Measurements from ENCODE around the gene LOXL3. TPM values are rescaled to one million over a fixed set of nuclear protein-coding genes. Genes with fewer than 3 reads are reported as not detected.
"Not testable (repeated sequence)": the region's sequence is repeated elsewhere in the genome, so short reads cannot be mapped to it uniquely, and the experiment has no call there.

The LOXL3 gene
- total RNA-seq, 1 donor from 2014 or later: 24.2 TPM

DNA sequence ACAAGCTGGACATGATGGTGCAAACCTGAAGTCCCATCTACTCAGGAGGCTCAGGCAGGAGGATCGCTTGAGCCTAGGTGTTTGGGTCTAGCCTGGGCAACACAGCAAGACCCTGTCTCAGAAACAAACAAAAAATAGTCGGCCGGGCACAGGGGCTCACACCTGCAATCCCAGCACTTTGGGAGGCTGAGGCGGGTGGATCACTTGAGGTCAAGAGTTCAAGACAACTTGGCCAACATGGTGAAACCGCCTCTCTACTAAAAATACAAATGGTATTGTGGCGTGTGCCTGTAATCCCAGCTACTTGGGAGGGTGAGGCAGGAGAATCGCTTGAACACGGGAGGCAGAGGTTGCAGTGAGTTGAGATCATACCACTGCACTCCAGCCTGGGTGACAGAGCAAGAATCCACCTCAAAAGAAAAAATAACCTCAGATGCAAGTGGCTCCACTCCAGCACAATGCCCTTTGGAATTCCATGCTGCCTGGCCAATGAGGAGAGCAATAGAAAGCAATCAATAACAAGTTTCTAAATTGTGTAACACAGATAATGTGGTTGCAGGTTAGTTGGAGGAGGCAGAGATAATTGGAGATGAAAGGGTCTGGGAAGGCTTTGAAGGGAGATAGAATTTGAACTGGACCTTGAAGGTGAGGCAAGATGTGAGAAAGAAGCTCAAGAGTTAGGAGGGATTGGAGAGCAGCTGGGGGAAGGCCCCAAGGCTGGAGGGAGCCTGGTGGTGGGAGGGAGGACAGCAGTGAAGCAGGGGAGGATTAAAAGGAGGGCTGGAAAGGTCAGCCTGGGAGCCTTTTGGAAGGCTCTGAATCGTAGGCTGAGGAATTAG lies 64.9 kb downstream of the LOXL3 start:
- H3K9me3 Mint-ChIP-seq (ENCODE audit: low read depth): no peaks in the 10 kb centered on the region
- no peaks in the 10 kb centered on the region for H3K27me3 Mint-ChIP-seq
- H3K36me3 Mint-ChIP-seq (ENCODE audit: insufficient read depth): peaks cover 14% of the 10 kb centered on the region
- H3K4me3 Mint-ChIP-seq (ENCODE audit: low read depth): no peak overlapping the region
- no peak for DNase-seq (ENCODE audit: low spot score, unreplicated experiment)
- peak overlapping the region; percentile 11 for H3K27ac Mint-ChIP-seq
- TF ChIP-seq, protein P1, sequence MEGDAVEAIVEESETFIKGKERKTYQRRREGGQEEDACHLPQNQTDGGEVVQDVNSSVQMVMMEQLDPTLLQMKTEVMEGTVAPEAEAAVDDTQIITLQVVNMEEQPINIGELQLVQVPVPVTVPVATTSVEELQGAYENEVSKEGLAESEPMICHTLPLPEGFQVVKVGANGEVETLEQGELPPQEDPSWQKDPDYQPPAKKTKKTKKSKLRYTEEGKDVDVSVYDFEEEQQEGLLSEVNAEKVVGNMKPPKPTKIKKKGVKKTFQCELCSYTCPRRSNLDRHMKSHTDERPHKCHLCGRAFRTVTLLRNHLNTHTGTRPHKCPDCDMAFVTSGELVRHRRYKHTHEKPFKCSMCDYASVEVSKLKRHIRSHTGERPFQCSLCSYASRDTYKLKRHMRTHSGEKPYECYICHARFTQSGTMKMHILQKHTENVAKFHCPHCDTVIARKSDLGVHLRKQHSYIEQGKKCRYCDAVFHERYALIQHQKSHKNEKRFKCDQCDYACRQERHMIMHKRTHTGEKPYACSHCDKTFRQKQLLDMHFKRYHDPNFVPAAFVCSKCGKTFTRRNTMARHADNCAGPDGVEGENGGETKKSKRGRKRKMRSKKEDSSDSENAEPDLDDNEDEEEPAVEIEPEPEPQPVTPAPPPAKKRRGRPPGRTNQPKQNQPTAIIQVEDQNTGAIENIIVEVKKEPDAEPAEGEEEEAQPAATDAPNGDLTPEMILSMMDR (IDR thresholded peaks at IDR 0.05; ENCODE audit: unreplicated experiment): peak; percentile 22
- H3K4me1 Mint-ChIP-seq (ENCODE audit: low read depth): peaks cover 6% of the 10 kb centered on the region

DNA sequence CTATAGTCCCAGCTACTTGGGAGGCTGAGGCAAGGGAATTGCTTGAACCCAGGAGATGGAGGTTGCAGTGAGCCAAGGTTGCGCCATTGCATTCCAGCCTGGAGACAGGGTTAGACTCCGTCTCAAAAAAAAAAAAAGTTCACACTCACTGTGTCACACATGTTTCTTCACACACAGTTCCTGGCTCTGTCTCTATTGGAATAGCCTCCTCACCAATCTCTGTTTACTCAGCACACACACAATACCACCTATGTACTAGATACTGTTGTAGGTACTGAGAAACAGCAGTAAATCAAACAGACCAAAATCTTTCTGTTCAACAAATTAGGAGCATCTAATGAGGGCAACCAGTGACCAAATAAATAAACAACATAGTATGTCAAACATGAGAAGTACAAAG lies 67.6 kb downstream of the LOXL3 start:
- Mint-ChIP-seq H3K4me1 (ENCODE audit: low read depth) (peaks cover 16% of the 10 kb centered on the region), H3K36me3 (ENCODE audit: insufficient read depth) (peaks cover 10% of the 10 kb centered on the region), H3K9me3 (ENCODE audit: low read depth) (no peaks in the 10 kb centered on the region), H3K27ac (no peak overlapping the region), H3K4me3 (ENCODE audit: low read depth) (no peak overlapping the region), H3K27me3 (no peaks in the 10 kb centered on the region)
- DNase-seq (ENCODE audit: low spot score, unreplicated experiment): no peak
- TF ChIP-seq, protein P1 (IDR thresholded peaks at IDR 0.05; ENCODE audit: unreplicated experiment): no peak

DNA sequence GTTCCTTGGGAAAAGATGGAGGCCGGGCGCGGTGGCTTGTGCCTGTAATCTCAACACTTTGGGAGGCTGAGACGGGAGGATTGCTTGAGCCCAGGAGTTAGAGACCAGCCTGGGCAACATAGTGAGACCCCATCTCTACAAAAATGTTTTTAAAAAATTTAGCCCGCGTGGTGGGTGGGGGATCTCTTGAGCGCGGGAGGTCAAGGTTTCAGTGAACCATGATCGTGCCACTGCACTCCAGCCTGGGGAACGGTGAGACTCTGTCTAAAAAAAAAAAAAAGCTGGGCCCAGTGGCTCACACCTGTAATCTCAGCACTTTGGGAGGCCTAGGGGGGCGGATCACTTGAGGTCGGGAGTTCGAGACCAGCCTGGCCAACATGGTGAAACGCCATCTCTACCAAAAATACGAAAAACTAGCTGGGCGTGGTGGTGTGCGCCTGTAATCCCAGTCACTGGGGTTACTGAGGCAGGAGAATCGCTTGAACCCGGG lies 70.0 kb downstream of the LOXL3 start:
- H3K27me3 Mint-ChIP-seq; H3K9me3 Mint-ChIP-seq (ENCODE audit: low read depth); H3K36me3 Mint-ChIP-seq (ENCODE audit: insufficient read depth); DNase-seq (ENCODE audit: low spot score, unreplicated experiment): not testable (repeated sequence)
- peaks cover 14% of the 10 kb centered on the region for H3K4me1 Mint-ChIP-seq (ENCODE audit: low read depth)
- H3K27ac Mint-ChIP-seq: peak overlapping the region; percentile 98
- peak overlapping the region; percentile 96 for H3K4me3 Mint-ChIP-seq (ENCODE audit: low read depth)

DNA sequence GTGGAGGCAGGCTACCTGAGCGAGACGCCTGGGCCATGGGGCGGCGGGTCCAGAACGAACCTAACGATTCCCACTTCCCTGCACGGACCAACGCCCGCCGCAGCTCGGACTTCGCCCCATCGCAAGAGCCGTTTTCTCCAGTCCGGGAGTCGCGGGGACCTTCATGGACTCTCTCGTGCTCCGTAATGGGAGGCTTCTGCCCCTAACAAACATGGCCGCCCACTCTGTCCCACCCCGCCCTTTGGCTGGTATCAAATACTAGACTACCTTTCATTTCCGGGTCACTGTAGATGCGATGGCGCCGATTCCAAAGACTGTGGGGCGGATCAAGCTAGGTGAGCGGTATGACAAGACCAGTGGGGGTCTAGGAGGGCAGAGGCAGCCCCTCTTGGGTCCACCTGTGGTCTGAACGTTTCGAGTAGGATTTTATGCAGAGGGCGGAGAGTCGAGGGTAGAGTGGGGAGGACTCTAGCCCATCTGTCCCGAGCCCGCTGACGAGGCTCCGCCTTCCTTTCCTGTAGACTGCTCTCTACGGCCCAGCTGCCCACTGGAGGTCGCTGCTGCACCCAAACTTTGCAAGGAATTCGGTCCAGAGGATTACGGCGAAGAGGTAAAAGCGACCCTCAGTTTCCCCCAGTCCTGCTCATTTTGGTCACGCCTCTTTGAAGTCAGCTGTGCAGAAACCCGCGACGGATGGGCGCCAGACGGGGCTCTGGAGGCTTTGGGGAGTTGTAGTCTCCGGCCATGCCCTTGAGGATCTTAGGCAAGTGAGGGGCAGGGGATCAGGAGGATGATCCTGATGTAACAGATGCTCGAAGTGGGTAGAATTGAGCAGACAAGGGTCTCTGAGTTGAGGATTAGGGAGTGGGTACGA lies 70.7 kb downstream of the LOXL3 start, which contains the start of the genes CCDC142 and TTC31:
TSS of gene CCDC142 (minus strand) at position 198 of the 874 bp plus-strand sequence. CDS start at position 37, 161 bp downstream.
TSS of gene TTC31 (plus strand) at position 281 of the 874 bp plus-strand sequence. CDS start at position 296, 15 bp downstream.
- peaks cover 14% of the 10 kb centered on the region for H3K4me1 Mint-ChIP-seq (ENCODE audit: low read depth)
- H3K27me3 Mint-ChIP-seq: no peaks in the 10 kb centered on the region
- DNase-seq (ENCODE audit: low spot score, unreplicated experiment): peak; percentile 86
- peak within 1 kb of the TSS; percentile 98 for H3K27ac Mint-ChIP-seq
- TF ChIP-seq, protein P1 (IDR thresholded peaks at IDR 0.05; ENCODE audit: unreplicated experiment): peak; percentile 94
- H3K4me3 Mint-ChIP-seq (ENCODE audit: low read depth): peak within 1 kb of the TSS; percentile 96
- no peaks in the 10 kb centered on the region for H3K9me3 Mint-ChIP-seq (ENCODE audit: low read depth)
- H3K36me3 Mint-ChIP-seq (ENCODE audit: insufficient read depth): peaks cover 8% of the 10 kb centered on the region

Other genes with a start within 250 kb of the LOXL3 start
- 4.1 and 5.9 TPM in 2 replicates for gene SLC4A5, start 210.5 kb downstream of the LOXL3 start, total RNA-seq
- 178 and 195 TPM in 2 replicates for gene DCTN1, start 173.6 kb downstream of the LOXL3 start, total RNA-seq
- 11.3 and 13.4 TPM in 2 replicates for gene C2orf81, start 132.3 kb downstream of the LOXL3 start, total RNA-seq
- 28.1 and 30.2 TPM in 2 replicates for gene WDR54, start 132.2 kb downstream of the LOXL3 start, total RNA-seq
- gene RTKN, start 112.0 kb downstream of the LOXL3 start, total RNA-seq: 121 and 129 TPM in 2 replicates
- gene INO80B, start 98.9 kb downstream of the LOXL3 start, total RNA-seq: 46.8 and 51.0 TPM in 2 replicates
- gene WBP1, start 95.5 kb downstream of the LOXL3 start, total RNA-seq: 127 and 140 TPM in 2 replicates
- gene MOGS, start 88.6 kb downstream of the LOXL3 start, total RNA-seq: 67.9 and 71.5 TPM in 2 replicates
- gene MRPL53, start 81.3 kb downstream of the LOXL3 start, total RNA-seq: 61.3 and 64.1 TPM in 2 replicates
- gene CCDC142, start 70.9 kb downstream of the LOXL3 start, total RNA-seq: 39.9 and 42.0 TPM in 2 replicates
- 32.2 and 34.8 TPM in 2 replicates for gene TTC31, start 70.9 kb downstream of the LOXL3 start, total RNA-seq
- gene LBX2, start 54.3 kb downstream of the LOXL3 start, total RNA-seq: 7.3 and 9.3 TPM in 2 replicates
- 23.3 and 24.4 TPM in 2 replicates for gene PCGF1, start 46.2 kb downstream of the LOXL3 start, total RNA-seq
- 0.33 TPM in 1 of 2 replicates, not detected in the other for gene TLX2, start 39.5 kb downstream of the LOXL3 start, total RNA-seq
- gene DQX1, start 27.7 kb downstream of the LOXL3 start, total RNA-seq: 1.5 and 1.7 TPM in 2 replicates
- 110 and 115 TPM in 2 replicates for gene AUP1, start 24.2 kb downstream of the LOXL3 start, total RNA-seq
- 35.9 and 41.9 TPM in 2 replicates for gene HTRA2, start 24.0 kb downstream of the LOXL3 start, total RNA-seq
- gene DOK1, start 778 bp upstream of the LOXL3 start, total RNA-seq: 18.5 and 20.9 TPM in 2 replicates
- 2.5 and 2.6 TPM in 2 replicates for gene M1AP, start 94.4 kb upstream of the LOXL3 start, total RNA-seq
- gene SEMA4F, start 100.3 kb upstream of the LOXL3 start, total RNA-seq: 11.5 and 13.4 TPM in 2 replicates